ENCODE measurements around the gene CNN2. TPM values are rescaled to one million over a fixed set of nuclear protein-coding genes. Genes with fewer than 3 reads are reported as not detected.

CNN2 gene
- total and polyA plus RNA-seq, 9 donors = 31.3 to 64.9 (median 53.7) TPM

- H3K4me1 ChIP-seq (ENCODE audit: control insufficient read depth, insufficient read depth, low read length) = peaks cover 47% of the 10 kb centered on the region
- peak overlapping the region; percentile 2 for H3K4me3 ChIP-seq (ENCODE audit: low read length)
- no peak for DNase-seq
- H3K27me3 ChIP-seq (ENCODE audit: control insufficient read depth, insufficient read depth, low read length) = no peaks in the 10 kb centered on the region
- H3K27ac ChIP-seq (ENCODE audit: low read length) = no peak overlapping the region
- WGBS (ENCODE audit: insufficient coverage) = 16% methylated on average over 50 of the region's 51 CpGs
- no peaks in the 10 kb centered on the region for H3K9me3 ChIP-seq (replicated peaks; ENCODE audit: control insufficient read depth, low read depth, low read length)
- peaks cover 10% of the 10 kb centered on the region for H3K36me3 ChIP-seq (ENCODE audit: control insufficient read depth, insufficient read depth, low read length)
Observed at GRCh38 chr19:1082165-1082927, 55.9 kb downstream of the CNN2 start.

GRCh38 chr19:1082928-1083816 lies 56.8 kb downstream of the CNN2 start:
- 82% methylated on average over 49 of the region's 59 CpGs for WGBS (ENCODE audit: insufficient coverage)
- no peaks in the 10 kb centered on the region for H3K27me3 ChIP-seq (ENCODE audit: control insufficient read depth, insufficient read depth, low read length)
- no peak overlapping the region for H3K4me3 ChIP-seq (ENCODE audit: low read length)
- no peak for DNase-seq
- H3K27ac ChIP-seq (ENCODE audit: low read length) = no peak overlapping the region
- H3K9me3 ChIP-seq (replicated peaks; ENCODE audit: control insufficient read depth, low read depth, low read length) = no peaks in the 10 kb centered on the region
- peaks cover 16% of the 10 kb centered on the region for H3K36me3 ChIP-seq (ENCODE audit: control insufficient read depth, insufficient read depth, low read length)
- H3K4me1 ChIP-seq (ENCODE audit: control insufficient read depth, insufficient read depth, low read length) = peaks cover 55% of the 10 kb centered on the region

- peaks cover 62% of the 10 kb centered on the region for H3K4me1 ChIP-seq (ENCODE audit: control insufficient read depth, insufficient read depth, low read length)
- no peak overlapping the region for H3K4me3 ChIP-seq (ENCODE audit: low read length)
- DNase-seq = no peak
- no peaks in the 10 kb centered on the region for H3K27me3 ChIP-seq (ENCODE audit: control insufficient read depth, insufficient read depth, low read length)
- no peaks in the 10 kb centered on the region for H3K9me3 ChIP-seq (replicated peaks; ENCODE audit: control insufficient read depth, low read depth, low read length)
- no peak overlapping the region for H3K27ac ChIP-seq (ENCODE audit: low read length)
- peaks cover 26% of the 10 kb centered on the region for H3K36me3 ChIP-seq (ENCODE audit: control insufficient read depth, insufficient read depth, low read length)
- WGBS (ENCODE audit: insufficient coverage) = 84% methylated on average over 33 of the region's 43 CpGs
Observed at GRCh38 chr19:1084024-1084868, 57.8 kb downstream of the CNN2 start.

- H3K4me1 ChIP-seq (ENCODE audit: control insufficient read depth, insufficient read depth, low read length) = peaks cover 62% of the 10 kb centered on the region
- H3K36me3 ChIP-seq (ENCODE audit: control insufficient read depth, insufficient read depth, low read length) = peaks cover 32% of the 10 kb centered on the region
- no peak for DNase-seq
- no peaks in the 10 kb centered on the region for H3K27me3 ChIP-seq (ENCODE audit: control insufficient read depth, insufficient read depth, low read length)
- no peak overlapping the region for H3K27ac ChIP-seq (ENCODE audit: low read length)
- no peaks in the 10 kb centered on the region for H3K9me3 ChIP-seq (replicated peaks; ENCODE audit: control insufficient read depth, low read depth, low read length)
- 61% methylated on average over 4 of the region's 8 CpGs for WGBS (ENCODE audit: insufficient coverage)
- H3K4me3 ChIP-seq (ENCODE audit: low read length) = no peak overlapping the region
Observed at GRCh38 chr19:1085053-1085658, 58.7 kb downstream of the CNN2 start.

- Histone ChIP-seq H3K4me1 (ENCODE audit: control insufficient read depth, insufficient read depth, low read length) (peaks cover 62% of the 10 kb centered on the region), H3K27me3 (ENCODE audit: control insufficient read depth, insufficient read depth, low read length) (no peaks in the 10 kb centered on the region), H3K4me3 (ENCODE audit: low read length) (no peak overlapping the region), H3K9me3 (replicated peaks; ENCODE audit: control insufficient read depth, low read depth, low read length) (no peaks in the 10 kb centered on the region), H3K27ac (ENCODE audit: low read length) (peak overlapping the region; percentile 65), H3K36me3 (ENCODE audit: control insufficient read depth, insufficient read depth, low read length) (peaks cover 35% of the 10 kb centered on the region)
- no peak for DNase-seq
- WGBS (ENCODE audit: insufficient coverage) = 64% methylated on average over 33 of the region's 38 CpGs
Observed at GRCh38 chr19:1085676-1086442, 59.5 kb downstream of the CNN2 start.

- H3K9me3 ChIP-seq (replicated peaks; ENCODE audit: control insufficient read depth, low read depth, low read length) = no peaks in the 10 kb centered on the region
- H3K4me3 ChIP-seq (ENCODE audit: low read length) = no peak overlapping the region
- 53% methylated on average over 19 of the region's 21 CpGs for WGBS (ENCODE audit: insufficient coverage)
- H3K27ac ChIP-seq (ENCODE audit: low read length) = peak overlapping the region; percentile 65
- H3K4me1 ChIP-seq (ENCODE audit: control insufficient read depth, insufficient read depth, low read length) = peaks cover 58% of the 10 kb centered on the region
- peaks cover 43% of the 10 kb centered on the region for H3K36me3 ChIP-seq (ENCODE audit: control insufficient read depth, insufficient read depth, low read length)
- DNase-seq = no peak
- H3K27me3 ChIP-seq (ENCODE audit: control insufficient read depth, insufficient read depth, low read length) = no peaks in the 10 kb centered on the region
Observed at GRCh38 chr19:1086613-1087012, 60.2 kb downstream of the CNN2 start.

GRCh38 chr19:1087813-1088415 lies 61.5 kb downstream of the CNN2 start:
- WGBS (ENCODE audit: insufficient coverage) = 45% methylated on average over 13 of the region's 27 CpGs
- Histone ChIP-seq H3K4me3 (ENCODE audit: low read length) (no peak overlapping the region), H3K27ac (ENCODE audit: low read length) (peak overlapping the region; percentile 69), H3K9me3 (replicated peaks; ENCODE audit: control insufficient read depth, low read depth, low read length) (no peaks in the 10 kb centered on the region), H3K4me1 (ENCODE audit: control insufficient read depth, insufficient read depth, low read length) (peaks cover 46% of the 10 kb centered on the region), H3K36me3 (ENCODE audit: control insufficient read depth, insufficient read depth, low read length) (peaks cover 50% of the 10 kb centered on the region), H3K27me3 (ENCODE audit: control insufficient read depth, insufficient read depth, low read length) (no peaks in the 10 kb centered on the region)
- DNase-seq = peak; percentile 90

- Histone ChIP-seq H3K4me1 (ENCODE audit: control insufficient read depth, insufficient read depth, low read length) (peaks cover 41% of the 10 kb centered on the region), H3K27ac (ENCODE audit: low read length) (peak overlapping the region; percentile 69), H3K9me3 (replicated peaks; ENCODE audit: control insufficient read depth, low read depth, low read length) (no peaks in the 10 kb centered on the region), H3K4me3 (ENCODE audit: low read length) (no peak overlapping the region), H3K27me3 (ENCODE audit: control insufficient read depth, insufficient read depth, low read length) (no peaks in the 10 kb centered on the region), H3K36me3 (ENCODE audit: control insufficient read depth, insufficient read depth, low read length) (peaks cover 54% of the 10 kb centered on the region)
- WGBS (ENCODE audit: insufficient coverage) = 74% methylated on average over 26 of the region's 27 CpGs
- DNase-seq = no peak
Observed at GRCh38 chr19:1088416-1089010, 62.1 kb downstream of the CNN2 start.
